Measurements from ENCODE around the gene THOC6. TPM values are rescaled to one million over a fixed set of nuclear protein-coding genes. Genes with fewer than 3 reads are reported as not detected.
A peak's percentile ranks its signal among the peaks of the same experiment; 100 is the strongest.

The THOC6 gene
- 25.5 and 29.4 TPM in 2 replicates for total RNA-seq (2014; rRNA removed; shearing (Covaris generic))

DNA sequence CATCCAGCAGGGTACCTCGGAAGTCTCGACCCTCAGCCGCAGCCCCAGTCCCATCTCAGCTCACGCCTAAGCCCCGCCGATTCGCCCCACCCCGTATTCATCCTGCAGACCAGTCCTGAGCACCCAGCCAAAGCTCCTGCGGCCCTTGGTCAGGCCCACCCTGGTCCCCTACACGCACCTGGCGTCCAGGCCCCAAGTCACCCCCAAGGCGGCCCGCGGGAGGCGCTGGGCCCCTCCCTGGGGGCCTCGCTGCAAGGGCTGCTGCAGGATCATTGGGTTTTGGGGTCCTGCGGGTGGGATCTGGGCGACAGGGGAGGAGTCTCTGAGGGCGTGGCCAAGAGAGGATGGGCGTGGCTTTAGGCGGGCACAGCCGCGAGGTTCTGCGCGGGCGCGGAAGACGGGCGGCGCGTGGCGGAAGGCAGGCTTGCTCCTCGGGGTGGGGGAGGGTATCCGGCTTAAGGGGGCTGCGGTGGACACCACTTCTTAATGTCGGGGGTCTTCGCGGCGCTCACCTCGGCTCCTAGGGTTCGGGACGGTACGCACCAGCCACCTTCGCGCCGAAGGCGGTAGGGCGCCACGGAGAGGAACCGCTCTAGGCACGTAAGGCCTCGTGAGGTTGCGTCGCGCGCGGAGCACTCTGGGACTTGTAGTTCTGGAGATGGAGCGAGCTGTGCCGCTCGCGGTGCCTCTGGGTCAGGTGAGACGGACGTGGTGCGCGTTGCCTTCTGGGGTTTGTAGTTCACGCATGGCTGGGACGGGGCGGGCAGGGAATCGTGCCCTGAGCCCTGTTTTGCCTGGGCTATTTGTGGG is at the start of gene THOC6, which contains the start of gene HCFC1R1:
TSS of gene THOC6 (plus strand) at position 367 of the 810 bp plus-strand sequence. CDS start at position 659, 292 bp downstream.
TSS of gene HCFC1R1 (minus strand) at position 274 of the 810 bp plus-strand sequence. CDS start at position 273, 1 bp downstream.
- Histone ChIP-seq H3K4me1 (peaks cover 21% of the 10 kb centered on the region), H3K4me3 (peak within 1 kb of the TSS; percentile 95), H3K27ac (peak within 1 kb of the TSS; percentile 95), H3K36me3 (peaks cover 7% of the 10 kb centered on the region), H3K27me3 (no peaks in the 10 kb centered on the region), H3K9me3 (replicated peaks) (no peaks in the 10 kb centered on the region)
- peak; percentile 98 for DNase-seq

DNA sequence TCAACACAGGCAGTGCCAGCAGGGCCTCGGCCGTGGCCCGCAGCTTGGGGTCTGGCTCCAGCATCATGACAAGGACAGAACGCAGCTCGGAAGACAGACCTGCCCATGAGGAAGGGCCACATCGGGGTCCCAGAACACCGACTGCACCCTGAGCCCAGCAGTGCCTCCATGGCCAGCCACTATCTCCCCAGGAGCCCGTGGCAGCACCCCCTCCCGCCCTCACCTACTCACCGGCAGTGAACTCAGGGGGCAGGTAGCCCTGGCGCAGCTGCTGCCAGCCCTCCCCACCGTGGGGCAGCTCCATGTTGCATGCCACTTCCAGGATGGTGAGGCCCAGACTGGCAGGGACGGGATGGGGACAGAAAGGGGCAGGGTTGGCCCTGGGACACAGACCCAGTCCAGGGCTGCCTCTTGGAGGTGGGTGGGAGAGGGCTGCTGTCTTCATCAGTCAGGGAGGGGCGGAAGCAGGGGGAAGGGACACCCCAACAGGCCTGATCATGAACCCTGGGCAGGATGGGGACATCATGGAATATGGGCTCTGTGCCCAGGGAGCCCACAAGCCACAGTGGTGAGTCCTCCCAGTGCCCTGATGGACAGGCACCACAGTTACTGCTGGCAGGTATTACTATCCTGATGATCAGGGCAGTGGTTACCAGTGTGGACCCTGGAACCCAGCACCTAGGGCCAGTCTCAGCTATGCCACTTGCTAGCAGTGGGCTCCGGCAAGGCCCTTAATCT is 49.3 kb upstream of the THOC6 start:
- Histone ChIP-seq H3K27ac (no peak overlapping the region), H3K4me3 (no peak overlapping the region), H3K27me3 (no peaks in the 10 kb centered on the region), H3K36me3 (peaks cover 30% of the 10 kb centered on the region), H3K4me1 (peaks cover 6% of the 10 kb centered on the region; the same call in 1 of the 2 replicates), H3K9me3 (replicated peaks) (no peaks in the 10 kb centered on the region)
- DNase-seq: no peak

DNA sequence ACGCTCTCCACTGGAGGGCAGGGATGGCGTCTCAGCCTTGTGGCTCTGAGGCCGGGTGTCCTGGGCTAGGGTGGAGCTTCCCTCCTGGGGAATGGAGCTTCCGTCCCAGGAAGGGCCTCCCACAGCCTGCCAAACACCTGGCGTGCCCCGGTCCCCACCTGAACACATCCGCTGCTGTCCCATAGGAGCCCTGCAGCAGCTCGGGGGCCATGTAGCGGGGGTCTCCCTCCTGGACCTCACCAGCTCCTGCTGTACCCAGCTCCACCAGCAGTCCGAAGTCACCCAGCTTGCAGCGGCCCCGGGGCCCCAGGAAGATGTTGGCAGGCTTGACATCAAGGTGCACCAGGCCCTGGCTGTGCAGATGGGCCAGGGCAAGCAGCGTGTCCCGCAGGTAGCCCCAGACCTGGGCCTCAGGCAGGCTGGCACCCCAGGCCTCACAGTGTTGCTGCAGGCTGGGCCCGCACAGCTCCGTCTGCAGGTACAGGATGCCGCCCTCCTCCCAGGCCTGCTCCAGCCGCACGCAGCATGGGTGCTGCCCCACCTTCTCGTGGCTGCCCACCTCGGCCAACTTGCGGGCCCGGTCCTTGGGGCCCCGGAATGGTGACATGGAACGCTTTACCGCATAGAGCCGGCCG is 48.6 kb upstream of the THOC6 start:
- Histone ChIP-seq H3K27ac (no peak overlapping the region), H3K36me3 (peaks cover 30% of the 10 kb centered on the region), H3K4me1 (peaks cover 6% of the 10 kb centered on the region; the same call in 1 of the 2 replicates), H3K9me3 (replicated peaks) (no peaks in the 10 kb centered on the region), H3K27me3 (no peaks in the 10 kb centered on the region), H3K4me3 (no peak overlapping the region)
- DNase-seq: no peak

DNA sequence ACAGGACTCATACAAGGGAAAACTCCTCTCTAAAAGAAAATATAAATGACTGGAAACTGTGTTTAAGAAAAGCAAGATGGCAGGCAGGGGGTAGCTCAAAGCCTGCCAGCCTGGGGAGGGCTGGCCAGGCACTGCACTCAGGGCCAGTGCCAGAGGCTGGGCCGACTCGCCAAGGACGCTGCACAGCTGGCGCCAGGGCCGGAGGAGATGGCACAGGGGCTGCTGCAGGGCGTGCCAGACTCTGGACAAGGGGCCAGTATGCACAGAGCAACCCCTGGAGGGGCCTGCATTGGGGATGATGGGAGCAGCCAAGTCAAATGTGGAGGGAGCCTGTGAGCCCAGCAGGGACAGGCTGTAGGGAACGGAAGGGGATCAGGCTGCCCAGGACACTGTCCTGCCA is 47.6 kb upstream of the THOC6 start:
- Histone ChIP-seq H3K27me3 (no peaks in the 10 kb centered on the region), H3K36me3 (peaks cover 30% of the 10 kb centered on the region), H3K27ac (no peak overlapping the region), H3K4me1 (peaks cover 3% of the 10 kb centered on the region), H3K9me3 (replicated peaks) (no peaks in the 10 kb centered on the region), H3K4me3 (no peak overlapping the region)
- DNase-seq: no peak

DNA sequence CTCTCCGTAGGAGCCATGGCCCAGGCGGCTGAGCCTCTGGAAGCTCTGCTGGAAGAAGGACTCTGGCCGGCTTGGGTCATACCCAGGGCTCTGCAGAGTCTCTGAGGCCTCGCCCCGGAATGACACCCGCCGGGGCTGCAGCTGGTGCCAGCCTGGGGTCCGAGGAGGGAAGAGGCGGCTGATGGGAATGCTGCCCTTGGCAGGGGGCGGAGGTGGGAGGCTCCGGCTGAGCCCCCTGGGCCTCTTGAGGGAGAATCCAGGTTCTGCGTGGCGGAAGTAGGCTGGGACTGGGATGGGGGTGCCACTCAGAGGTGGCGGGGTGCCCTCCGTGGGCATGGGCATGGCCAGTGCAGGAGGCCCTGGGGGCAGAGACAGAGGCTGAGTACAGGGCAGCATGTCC is 47.2 kb upstream of the THOC6 start:
- no peaks in the 10 kb centered on the region for H3K27me3 ChIP-seq
- no peak overlapping the region for H3K27ac ChIP-seq
- no peaks in the 10 kb centered on the region for H3K9me3 ChIP-seq (replicated peaks)
- peaks cover 30% of the 10 kb centered on the region for H3K36me3 ChIP-seq
- DNase-seq: no peak
- no peak overlapping the region for H3K4me3 ChIP-seq
- peaks cover 6% of the 10 kb centered on the region for H3K4me1 ChIP-seq

DNA sequence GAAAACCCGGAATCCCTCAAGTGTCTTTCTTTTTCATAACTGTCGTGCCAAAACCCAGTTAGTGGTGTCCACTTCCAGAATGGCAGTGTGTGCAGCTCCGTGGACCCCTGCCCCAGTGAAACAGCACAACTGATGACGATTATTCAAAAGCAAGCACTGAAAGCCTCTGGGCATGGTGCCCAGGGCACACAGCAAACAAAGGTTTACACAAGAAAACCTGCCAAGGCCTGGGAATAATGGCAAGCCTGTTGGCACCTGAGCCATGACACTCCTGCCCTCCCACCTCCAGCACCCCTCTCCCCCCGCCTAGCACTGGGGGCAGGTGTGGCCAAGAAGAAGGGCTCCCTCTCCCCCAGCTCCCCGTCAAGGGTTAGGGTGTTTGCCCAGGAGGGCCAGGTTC is 46.4 kb upstream of the THOC6 start:
- DNase-seq: no peak
- H3K36me3 ChIP-seq: peaks cover 28% of the 10 kb centered on the region
- no peak overlapping the region for H3K27ac ChIP-seq
- H3K4me1 ChIP-seq: peaks cover 10% of the 10 kb centered on the region
- H3K4me3 ChIP-seq: no peak overlapping the region
- H3K27me3 ChIP-seq: no peaks in the 10 kb centered on the region
- H3K9me3 ChIP-seq (replicated peaks): no peaks in the 10 kb centered on the region

DNA sequence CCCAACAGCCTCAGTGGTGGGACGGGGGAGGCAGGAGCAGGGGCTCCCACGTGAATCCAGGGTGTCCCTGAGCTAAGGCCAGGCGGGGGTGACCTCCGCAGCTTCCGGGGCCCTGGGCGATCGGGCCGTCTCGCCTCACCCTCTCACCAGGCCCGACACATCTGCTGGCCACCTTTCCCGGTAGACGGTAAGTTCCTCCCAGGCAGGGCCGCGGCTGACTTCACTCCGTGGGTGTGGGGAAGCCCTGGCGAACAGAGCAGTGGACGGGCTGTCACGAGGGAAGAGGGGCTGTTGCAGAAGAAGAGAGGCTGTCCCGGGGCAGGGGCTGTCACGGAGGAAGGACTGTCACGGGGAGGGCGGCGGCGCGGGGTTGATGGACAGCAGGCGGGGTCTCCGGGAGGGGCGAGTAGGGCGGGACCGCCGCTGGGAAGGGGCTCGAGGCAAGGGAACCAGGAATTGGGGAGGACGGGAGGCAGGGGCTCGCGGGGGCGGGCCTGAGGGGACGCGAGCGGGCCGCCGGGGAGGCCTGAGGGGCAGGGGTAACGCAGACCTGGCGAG is 44.1 kb upstream of the THOC6 start:
- no peaks in the 10 kb centered on the region for H3K27me3 ChIP-seq
- H3K4me1 ChIP-seq: peaks cover 22% of the 10 kb centered on the region
- DNase-seq: peak in 1 of 2 experiments; percentile 45
- H3K9me3 ChIP-seq (replicated peaks): no peaks in the 10 kb centered on the region
- peaks cover 21% of the 10 kb centered on the region for H3K36me3 ChIP-seq
- peak overlapping the region; percentile 80 for H3K27ac ChIP-seq
- H3K4me3 ChIP-seq: peak overlapping the region; percentile 90

DNA sequence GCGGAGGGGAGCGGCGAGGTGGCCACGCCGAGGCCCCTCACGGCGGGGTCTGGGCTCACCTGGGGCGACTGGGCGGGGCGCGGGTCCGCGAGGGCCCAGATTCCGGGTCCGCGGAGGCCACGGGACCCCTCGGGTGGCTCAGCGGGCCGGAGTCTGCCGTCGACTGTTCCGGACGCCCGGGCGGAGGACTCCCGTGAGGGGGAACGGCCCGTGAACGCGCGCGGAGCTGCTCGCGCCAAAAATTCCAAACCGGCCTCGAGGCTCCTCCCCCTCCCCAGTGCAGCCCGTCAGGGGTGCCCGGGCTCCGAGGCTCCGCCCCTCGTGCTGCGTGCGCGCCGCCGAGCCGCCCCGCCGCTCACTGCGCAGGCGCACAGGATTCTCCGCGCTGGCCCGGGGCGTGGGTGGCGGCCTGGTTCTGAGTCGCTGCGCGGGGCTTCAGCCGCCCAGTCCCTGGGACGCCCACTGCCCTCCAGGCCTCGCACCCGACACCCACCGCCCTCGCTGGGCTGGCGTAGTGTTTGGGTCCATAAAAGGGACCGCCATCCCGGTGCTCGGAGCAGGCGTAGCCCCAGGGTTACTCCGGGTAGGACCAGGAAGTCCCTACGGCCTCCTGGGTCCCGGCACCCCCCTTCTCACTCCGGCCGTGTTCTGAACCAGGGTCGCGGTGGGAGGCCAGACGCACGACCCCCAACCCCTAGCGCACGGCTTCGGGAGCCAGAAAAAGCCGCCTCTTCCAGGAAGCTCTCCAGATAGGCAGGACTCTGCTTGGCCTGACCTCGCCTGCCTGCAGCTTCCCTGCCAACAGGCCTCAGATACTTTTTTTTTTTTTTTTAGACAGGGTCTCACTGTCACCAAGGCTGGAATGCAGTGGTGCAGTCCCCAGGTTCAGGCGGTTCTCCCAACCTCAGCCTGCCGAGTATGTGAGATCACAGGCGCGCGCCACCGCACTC is 43.3 kb upstream of the THOC6 start, which contains the start of gene PKMYT1:
TSS of gene PKMYT1 (minus strand) at position 220 of the 950 bp plus-strand sequence. CDS start 789 bp downstream, outside the sequence.
- H3K36me3 ChIP-seq: peaks cover 15% of the 10 kb centered on the region
- peaks cover 29% of the 10 kb centered on the region for H3K4me1 ChIP-seq
- H3K27ac ChIP-seq: peak within 1 kb of the TSS; percentile 80
- H3K9me3 ChIP-seq (replicated peaks): no peaks in the 10 kb centered on the region
- peak; percentile 91 for DNase-seq
- no peaks in the 10 kb centered on the region for H3K27me3 ChIP-seq
- H3K4me3 ChIP-seq: peak within 1 kb of the TSS; percentile 90

DNA sequence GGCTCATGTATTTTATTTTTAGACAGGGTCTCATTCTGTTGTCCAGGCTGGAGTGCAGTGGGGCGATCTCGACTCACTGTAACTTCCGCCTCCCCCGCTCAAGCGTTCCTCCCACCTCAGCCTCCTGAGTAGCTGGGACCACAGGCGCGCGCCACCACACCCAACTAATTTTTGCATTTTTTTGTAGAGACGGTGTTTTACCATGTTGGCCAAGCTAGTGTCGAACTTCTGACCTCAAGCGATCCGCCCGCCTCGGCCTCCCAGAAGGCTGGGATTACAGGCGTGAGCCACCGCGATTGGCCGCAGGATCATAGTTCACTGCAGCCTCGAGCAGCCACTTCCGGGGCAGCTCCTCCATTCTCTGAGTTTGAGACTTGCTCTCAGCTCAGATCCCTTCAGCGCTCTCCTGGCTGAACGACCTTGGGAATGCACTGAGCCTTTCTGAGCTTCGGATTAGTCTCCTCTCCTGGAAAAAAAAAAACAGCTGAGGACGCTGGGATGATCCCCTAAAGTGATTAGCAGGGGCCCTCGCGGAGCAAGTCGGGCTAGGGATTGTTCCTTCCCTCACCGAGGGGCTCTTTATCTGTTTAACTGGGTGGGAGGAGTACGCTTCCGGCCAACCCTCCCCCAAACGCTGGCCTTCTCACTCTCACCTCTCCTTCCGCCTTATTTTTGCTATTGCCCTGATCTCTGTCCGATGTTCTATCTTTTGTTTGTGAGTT is 42.5 kb upstream of the THOC6 start:
- Histone ChIP-seq H3K27me3 (no peaks in the 10 kb centered on the region), H3K4me1 (peaks cover 37% of the 10 kb centered on the region), H3K36me3 (peaks cover 10% of the 10 kb centered on the region; the same call in 1 of the 2 replicates), H3K9me3 (replicated peaks) (no peaks in the 10 kb centered on the region), H3K27ac (peak overlapping the region; percentile 80), H3K4me3 (peak overlapping the region; percentile 90)
- DNase-seq: peak; percentile 60 to 74

DNA sequence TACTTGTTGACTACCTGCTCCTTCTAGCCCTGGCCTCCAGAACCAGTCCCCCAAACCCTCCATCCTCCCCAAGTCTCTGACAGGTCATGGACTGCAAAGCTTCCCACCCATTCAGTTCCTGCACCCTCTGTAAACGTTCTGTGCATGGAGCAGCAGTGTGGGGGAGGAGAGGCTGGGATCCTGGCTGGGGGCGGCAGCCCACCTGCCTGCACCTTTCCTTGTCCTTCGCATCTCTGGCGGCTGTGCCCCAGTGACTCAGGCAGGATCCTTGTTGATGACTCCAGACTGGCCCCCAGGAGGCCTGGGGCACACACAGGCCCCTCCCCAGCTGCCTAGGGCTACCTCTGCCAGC is 42.0 kb upstream of the THOC6 start:
- peak overlapping the region; percentile 90; the same call in 1 of the 2 replicates for H3K4me3 ChIP-seq
- peaks cover 7% of the 10 kb centered on the region; the same call in 1 of the 2 replicates for H3K36me3 ChIP-seq
- H3K27ac ChIP-seq: peak overlapping the region; percentile 80; the same call in 1 of the 2 replicates
- H3K9me3 ChIP-seq (replicated peaks): no peaks in the 10 kb centered on the region
- peaks cover 42% of the 10 kb centered on the region for H3K4me1 ChIP-seq
- DNase-seq: no peak
- H3K27me3 ChIP-seq: no peaks in the 10 kb centered on the region

DNA sequence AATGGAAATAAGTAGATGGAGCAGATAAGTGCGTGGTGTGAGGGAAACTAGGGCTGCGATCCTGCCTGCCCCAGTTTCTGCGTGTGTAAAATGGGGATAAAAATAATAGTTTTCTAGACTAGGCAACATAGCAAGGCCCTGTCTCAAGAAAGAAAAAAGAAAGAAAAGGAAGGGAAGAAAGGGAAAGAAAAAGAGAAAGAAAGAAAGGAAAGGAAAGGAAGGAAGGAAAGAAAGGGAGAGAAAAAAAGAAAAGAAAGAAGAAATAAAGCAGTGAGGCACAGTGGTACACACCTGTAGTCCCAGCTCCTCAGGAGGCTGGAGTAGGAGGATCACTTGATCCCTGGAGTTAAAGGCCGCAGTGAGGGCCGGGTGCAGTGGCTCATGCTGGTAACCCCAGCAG is 41.4 kb upstream of the THOC6 start:
- Histone ChIP-seq H3K4me3 (no peak overlapping the region), H3K36me3 (peaks cover 3% of the 10 kb centered on the region; the same call in 1 of the 2 replicates), H3K9me3 (replicated peaks) (no peaks in the 10 kb centered on the region), H3K27me3 (no peaks in the 10 kb centered on the region), H3K27ac (no peak overlapping the region), H3K4me1 (peaks cover 48% of the 10 kb centered on the region)
- DNase-seq: no peak

DNA sequence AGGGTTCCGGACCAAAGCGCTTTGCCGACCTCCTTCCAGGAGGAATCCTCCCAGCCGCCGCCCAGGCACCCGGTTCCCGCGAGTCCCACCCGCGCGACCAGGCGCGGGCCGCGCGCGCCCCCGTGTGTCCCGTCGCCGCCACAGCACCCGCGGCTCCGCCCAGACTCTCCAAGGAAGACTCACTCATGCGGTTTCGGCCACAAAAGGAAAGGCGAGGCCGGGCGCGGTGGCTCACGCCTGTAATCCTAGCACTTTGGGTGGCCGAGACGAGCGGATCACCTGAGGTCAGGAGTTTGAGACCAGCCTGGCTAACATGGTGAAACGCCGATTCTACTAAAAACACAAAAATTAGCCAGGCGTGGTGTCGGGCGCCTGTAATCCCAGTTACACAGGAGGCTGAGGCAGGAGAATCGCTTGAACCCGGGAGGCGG is 40.1 kb upstream of the THOC6 start:
- H3K4me1 ChIP-seq: peaks cover 59% of the 10 kb centered on the region
- no peaks in the 10 kb centered on the region for H3K27me3 ChIP-seq
- DNase-seq: peak; percentile 80 to 83
- H3K36me3 ChIP-seq: no peaks in the 10 kb centered on the region
- peak overlapping the region; percentile 30; the same call in 1 of the 2 replicates for H3K27ac ChIP-seq
- H3K9me3 ChIP-seq (replicated peaks): no peaks in the 10 kb centered on the region
- H3K4me3 ChIP-seq: no peak overlapping the region

DNA sequence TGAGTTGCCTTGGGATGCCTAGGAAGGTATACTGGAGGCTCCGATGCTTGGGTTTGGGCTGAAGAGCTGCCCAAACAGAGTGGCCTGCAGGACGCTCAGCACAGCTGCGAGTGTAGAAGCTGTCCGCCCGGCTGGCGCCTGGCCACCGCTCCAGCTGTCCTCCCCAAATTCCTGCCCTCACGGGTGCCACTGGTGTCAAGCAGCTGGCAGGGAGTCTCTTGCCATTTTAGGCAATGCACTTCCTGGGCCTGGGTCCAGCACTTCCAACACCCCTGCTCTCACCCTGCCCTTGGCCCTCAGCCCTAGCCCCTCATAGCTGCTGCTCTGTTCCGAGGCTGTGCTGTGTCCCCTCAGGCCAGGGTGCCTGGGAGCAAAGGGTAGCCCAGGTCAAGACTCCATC is 38.4 kb upstream of the THOC6 start:
- Histone ChIP-seq H3K27me3 (no peaks in the 10 kb centered on the region), H3K4me3 (no peak overlapping the region), H3K27ac (peak overlapping the region; percentile 79), H3K36me3 (no peaks in the 10 kb centered on the region), H3K4me1 (peaks cover 64% of the 10 kb centered on the region), H3K9me3 (replicated peaks) (no peaks in the 10 kb centered on the region)
- peak; percentile 88 to 92 for DNase-seq
